ENCODE measurements around the gene MYO7A.
A peak's percentile ranks its signal among the peaks of the same experiment; 100 is the strongest.

MYO7A gene

DNA sequence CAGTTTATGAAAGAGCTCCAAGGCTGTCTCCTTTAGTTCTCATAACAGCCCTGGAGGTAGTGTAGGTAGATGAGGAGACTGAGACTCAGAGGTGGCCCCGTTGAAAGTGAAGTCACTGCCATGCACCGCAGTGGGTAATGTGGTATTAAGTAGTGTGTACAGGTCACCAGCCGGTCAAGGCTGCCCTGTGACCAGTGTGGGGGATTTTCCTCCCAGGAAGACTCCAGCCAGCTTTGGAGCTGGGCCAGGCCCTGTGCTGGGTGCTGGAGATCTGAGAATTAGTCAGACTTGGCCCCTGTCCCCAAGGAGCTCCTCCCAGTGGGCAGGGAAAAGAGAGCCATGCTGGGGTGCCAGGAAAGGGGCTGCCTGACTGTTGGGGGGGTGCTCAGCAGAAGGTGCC is 20.1 kb upstream of the MYO7A start:
- H3K4me3 ChIP-seq: no peak overlapping the region
- intact Hi-C loops (cut with DNase I; ENCODE audit: low total_unique reads): no loop called here
- no peak overlapping the region for H3K27ac ChIP-seq
- TF ChIP-seq, protein P1, sequence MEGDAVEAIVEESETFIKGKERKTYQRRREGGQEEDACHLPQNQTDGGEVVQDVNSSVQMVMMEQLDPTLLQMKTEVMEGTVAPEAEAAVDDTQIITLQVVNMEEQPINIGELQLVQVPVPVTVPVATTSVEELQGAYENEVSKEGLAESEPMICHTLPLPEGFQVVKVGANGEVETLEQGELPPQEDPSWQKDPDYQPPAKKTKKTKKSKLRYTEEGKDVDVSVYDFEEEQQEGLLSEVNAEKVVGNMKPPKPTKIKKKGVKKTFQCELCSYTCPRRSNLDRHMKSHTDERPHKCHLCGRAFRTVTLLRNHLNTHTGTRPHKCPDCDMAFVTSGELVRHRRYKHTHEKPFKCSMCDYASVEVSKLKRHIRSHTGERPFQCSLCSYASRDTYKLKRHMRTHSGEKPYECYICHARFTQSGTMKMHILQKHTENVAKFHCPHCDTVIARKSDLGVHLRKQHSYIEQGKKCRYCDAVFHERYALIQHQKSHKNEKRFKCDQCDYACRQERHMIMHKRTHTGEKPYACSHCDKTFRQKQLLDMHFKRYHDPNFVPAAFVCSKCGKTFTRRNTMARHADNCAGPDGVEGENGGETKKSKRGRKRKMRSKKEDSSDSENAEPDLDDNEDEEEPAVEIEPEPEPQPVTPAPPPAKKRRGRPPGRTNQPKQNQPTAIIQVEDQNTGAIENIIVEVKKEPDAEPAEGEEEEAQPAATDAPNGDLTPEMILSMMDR (IDR thresholded peaks at IDR 0.05): no peak
- peak; percentile 58 to 78 for DNase-seq
- H3K27me3 ChIP-seq: no peaks in the 10 kb centered on the region
- no peaks in the 10 kb centered on the region for H3K9me3 ChIP-seq
- peaks cover 0 to 11% (median 6%) of the 10 kb centered on the region in 4 donors for H3K4me1 ChIP-seq
- peaks cover 0 to 5% (median 0%) of the 10 kb centered on the region in 3 donors for H3K36me3 ChIP-seq

DNA sequence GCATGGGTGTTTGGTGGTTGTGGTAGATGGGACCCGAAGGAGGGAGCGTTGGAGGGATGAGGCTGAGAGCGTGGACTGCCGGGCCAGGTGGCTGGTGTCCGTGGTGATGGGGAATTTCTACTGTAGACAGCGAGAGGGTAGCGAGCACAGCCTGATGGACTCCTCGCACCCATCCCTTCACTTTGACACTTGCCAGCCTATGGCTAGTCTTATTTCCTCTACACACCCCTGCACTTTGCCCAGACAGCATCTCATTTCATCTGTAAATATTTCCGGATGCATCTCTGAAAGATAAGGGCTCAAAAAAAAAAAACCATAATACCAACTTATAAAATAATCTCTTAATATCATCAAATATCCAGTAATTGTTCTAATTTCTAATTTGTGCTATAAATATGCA is 19.6 kb upstream of the MYO7A start:
- H3K4me3 ChIP-seq: no peak overlapping the region
- no peak for DNase-seq
- H3K36me3 ChIP-seq: peaks cover 0 to under 1% (median 0%) of the 10 kb centered on the region in 3 donors
- H3K27me3 ChIP-seq: no peaks in the 10 kb centered on the region
- intact Hi-C loops (cut with DNase I; ENCODE audit: low total_unique reads): no loop called here
- H3K27ac ChIP-seq: no peak overlapping the region
- TF ChIP-seq, protein P1 (IDR thresholded peaks at IDR 0.05): no peak
- H3K9me3 ChIP-seq: no peaks in the 10 kb centered on the region
- H3K4me1 ChIP-seq: peaks cover 0 to 11% (median 6%) of the 10 kb centered on the region in 4 donors

DNA sequence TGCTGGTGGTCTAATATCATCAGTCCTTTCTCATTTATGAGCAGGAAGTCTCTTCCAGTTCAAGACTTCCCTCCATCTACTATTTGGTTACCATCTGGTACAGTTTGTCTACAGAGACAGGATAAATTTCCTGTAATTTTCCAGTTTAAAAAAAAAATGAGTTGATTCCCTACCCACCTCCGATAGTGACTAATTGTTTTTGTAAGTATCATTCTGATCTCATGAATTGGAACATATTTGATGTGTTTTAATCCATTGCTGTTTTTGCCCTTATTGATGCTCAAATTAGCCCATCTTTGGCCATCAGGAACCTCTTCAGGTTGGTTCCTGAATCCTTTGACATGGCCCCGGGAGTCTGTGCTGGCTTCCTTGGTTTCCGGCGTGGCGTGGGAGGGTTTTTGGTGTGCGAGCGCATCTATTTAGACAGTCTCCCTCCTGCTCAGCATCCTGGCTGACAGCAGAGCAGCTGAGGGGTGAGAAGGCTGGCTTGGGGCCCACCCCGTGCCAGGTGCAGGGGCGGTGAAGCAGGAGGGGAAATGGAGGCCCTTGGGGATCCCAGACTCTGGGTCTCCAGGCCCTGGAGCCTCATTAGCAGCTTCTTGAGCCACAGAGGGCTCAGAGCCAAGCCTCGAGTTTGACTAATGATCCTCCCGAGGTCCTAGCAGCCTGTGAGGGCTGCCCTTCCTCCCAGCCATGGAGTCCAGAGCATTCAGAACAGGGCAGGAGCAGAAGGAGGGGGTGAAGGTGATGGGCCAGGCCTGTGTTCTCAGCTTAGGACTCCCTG is 18.6 kb upstream of the MYO7A start:
- TF ChIP-seq, protein P1 (IDR thresholded peaks at IDR 0.05): no peak
- no peaks in the 10 kb centered on the region for H3K9me3 ChIP-seq
- H3K27ac ChIP-seq: no peak overlapping the region
- no peak overlapping the region for H3K4me3 ChIP-seq
- intact Hi-C loops (cut with DNase I; ENCODE audit: low total_unique reads): no loop called here
- H3K36me3 ChIP-seq: peaks cover 0 to 4% (median 3%) of the 10 kb centered on the region in 3 donors
- peak in 1 of 2 donors; percentile 47 for DNase-seq
- no peaks in the 10 kb centered on the region for H3K27me3 ChIP-seq
- peaks cover 0 to 11% (median 6%) of the 10 kb centered on the region in 4 donors for H3K4me1 ChIP-seq

DNA sequence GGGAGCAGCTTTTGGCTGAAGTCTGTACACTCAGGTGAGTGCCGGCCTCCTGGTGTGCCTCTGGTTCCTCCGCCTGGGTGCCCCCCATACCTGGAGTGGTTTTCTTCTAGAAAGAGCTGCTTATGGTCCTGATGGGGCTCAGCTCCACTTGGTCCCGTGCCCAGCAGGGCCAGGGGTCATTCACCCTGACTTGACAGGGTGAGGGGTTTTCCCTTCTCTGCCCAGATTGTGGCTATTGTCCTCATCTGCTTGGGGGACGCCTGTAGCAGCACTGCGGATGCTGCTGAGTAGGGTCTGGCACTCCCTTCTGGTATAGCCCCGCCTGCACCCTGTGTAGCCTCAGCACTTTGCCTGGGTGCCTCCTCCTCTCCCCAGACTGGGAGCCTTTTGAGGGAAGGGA is 17.2 kb upstream of the MYO7A start:
- no peak for DNase-seq
- Histone ChIP-seq H3K4me1 (peaks cover 0 to 11% (median 6%) of the 10 kb centered on the region in 4 donors), H3K4me3 (no peak overlapping the region), H3K27ac (no peak overlapping the region), H3K36me3 (peaks cover 0 to 10% (median 4%) of the 10 kb centered on the region in 3 donors), H3K9me3 (no peaks in the 10 kb centered on the region), H3K27me3 (no peaks in the 10 kb centered on the region)
- TF ChIP-seq, protein P1 (IDR thresholded peaks at IDR 0.05): no peak
- intact Hi-C loops (cut with DNase I; ENCODE audit: low total_unique reads): no loop called here

DNA sequence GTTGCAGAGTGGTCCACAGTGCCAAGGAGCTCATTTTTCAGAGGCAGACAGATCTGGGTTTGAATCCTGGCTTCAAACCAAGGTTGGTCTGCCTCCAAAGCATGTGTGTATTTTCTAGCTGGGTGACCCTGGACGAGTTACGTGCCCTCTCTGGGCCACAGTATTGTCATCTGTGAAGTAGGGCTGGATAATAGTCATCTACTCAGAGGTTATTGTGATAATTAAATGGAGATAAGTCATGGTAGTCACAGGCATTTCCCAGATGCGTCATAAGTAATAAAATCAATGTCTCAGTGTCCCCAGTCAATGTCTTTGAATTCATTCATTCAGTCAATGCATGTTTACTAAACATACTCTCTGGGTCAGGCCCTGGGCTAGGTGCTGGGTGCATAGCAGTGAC is 16.8 kb upstream of the MYO7A start:
- no peak overlapping the region for H3K4me3 ChIP-seq
- no peaks in the 10 kb centered on the region for H3K9me3 ChIP-seq
- peaks cover 0 to 12% (median 4%) of the 10 kb centered on the region in 3 donors for H3K36me3 ChIP-seq
- TF ChIP-seq, protein P1 (IDR thresholded peaks at IDR 0.05): no peak
- intact Hi-C loops (cut with DNase I; ENCODE audit: low total_unique reads): no loop called here
- peaks cover 0 to 11% (median 6%) of the 10 kb centered on the region in 4 donors for H3K4me1 ChIP-seq
- DNase-seq: no peak
- H3K27ac ChIP-seq: no peak overlapping the region
- no peaks in the 10 kb centered on the region for H3K27me3 ChIP-seq
